KOPT-K1 (cell line): ENCODE measurements around the gene IFNB1.

Experiments
- H3K27ac ChIP-seq: fragments of 200-600 bp; sonication (generic); 2 replicates; pipeline ENCODE4 v1.5.1; 2016; ENCODE audit warnings: antibody characterized with exemption, mild to moderate bottlenecking, low read depth, low read length; ENCODE audit not compliant: poor library complexity, severe bottlenecking
- H3K36me3 ChIP-seq: fragments of 200-600 bp; sonication (generic); 2 replicates; pipeline ENCODE4 v1.5.1; 2017; ENCODE audit warnings: antibody characterized with exemption, mild to moderate bottlenecking, low read length, moderate library complexity; ENCODE audit not compliant: insufficient read depth
- H3K9me3 ChIP-seq: fragments of 200-600 bp; sonication (generic); 2 replicates; pipeline ENCODE4 v1.5.1; 2017; ENCODE audit warnings: antibody characterized with exemption, low read length, mild to moderate bottlenecking; ENCODE audit not compliant: insufficient read depth, poor library complexity, severe bottlenecking

IFNB1 gene

GRCh38 chr9:21077781-21078180 lies at the start of gene IFNB1:
TSS of gene IFNB1 (minus strand) at chr9:21077942. CDS start at chr9:21077869, 73 bp downstream.
- Histone ChIP-seq H3K27ac (peak within 1 kb of the TSS; percentile 42), H3K9me3 (peaks cover 10% of the 10 kb centered on the region), H3K36me3 (no peaks in the 10 kb centered on the region)

GRCh38 chr9:21121595-21122251 lies 44.0 kb upstream of the IFNB1 start:
- H3K36me3 ChIP-seq: no peaks in the 10 kb centered on the region
- H3K9me3 ChIP-seq: no peaks in the 10 kb centered on the region
- H3K27ac ChIP-seq: no peak overlapping the region

GRCh38 chr9:21121079-21121478 lies 43.3 kb upstream of the IFNB1 start:
- Histone ChIP-seq H3K36me3 (no peaks in the 10 kb centered on the region), H3K27ac (no peak overlapping the region), H3K9me3 (no peaks in the 10 kb centered on the region)

- Histone ChIP-seq H3K27ac (peak overlapping the region; percentile 1), H3K36me3 (no peaks in the 10 kb centered on the region)
Observed at GRCh38 chr9:21119093-21119770, 41.5 kb upstream of the IFNB1 start.

GRCh38 chr9:21114311-21114710 lies 36.6 kb upstream of the IFNB1 start:
- no peaks in the 10 kb centered on the region for H3K36me3 ChIP-seq
- H3K9me3 ChIP-seq: no peaks in the 10 kb centered on the region
- no peak overlapping the region for H3K27ac ChIP-seq

More at GRCh38 chr9:21119093-21119770, 41.5 kb upstream of the IFNB1 start:
- no peaks in the 10 kb centered on the region for H3K9me3 ChIP-seq

- Histone ChIP-seq H3K27ac (no peak overlapping the region), H3K9me3 (no peaks in the 10 kb centered on the region), H3K36me3 (no peaks in the 10 kb centered on the region)
Observed at GRCh38 chr9:21110708-21111576, 33.2 kb upstream of the IFNB1 start.

DNA sequence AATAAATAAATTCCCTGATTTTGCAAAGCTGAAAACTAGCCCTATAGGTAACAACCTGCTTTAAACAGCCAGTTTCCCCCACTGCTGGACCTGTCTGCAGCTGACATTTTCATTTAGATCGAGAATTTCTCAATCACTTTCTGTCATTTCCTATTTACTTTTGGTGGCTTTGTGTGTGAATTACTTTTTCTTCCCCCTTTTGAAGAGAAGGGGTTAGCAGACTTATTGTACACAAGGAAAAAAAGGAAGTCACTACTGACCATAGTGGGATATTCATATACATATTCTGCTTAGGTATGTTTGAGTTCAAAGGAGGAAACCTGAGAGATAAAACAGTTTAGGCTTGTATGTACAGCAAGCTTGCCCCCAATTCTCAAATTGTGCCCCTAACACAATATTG lies 27.0 kb upstream of the IFNB1 start:
- Histone ChIP-seq H3K27ac (no peak overlapping the region), H3K9me3 (no peaks in the 10 kb centered on the region), H3K36me3 (no peaks in the 10 kb centered on the region)

- no peak overlapping the region for H3K27ac ChIP-seq
- H3K36me3 ChIP-seq: no peaks in the 10 kb centered on the region
- peaks cover 2% of the 10 kb centered on the region for H3K9me3 ChIP-seq
Observed at GRCh38 chr9:21102305-21102704, 24.6 kb upstream of the IFNB1 start.

- peaks cover 4% of the 10 kb centered on the region for H3K9me3 ChIP-seq
- H3K27ac ChIP-seq: no peak overlapping the region
- H3K36me3 ChIP-seq: no peaks in the 10 kb centered on the region
Observed at GRCh38 chr9:21097817-21098216, 20.1 kb upstream of the IFNB1 start.

GRCh38 chr9:21096901-21097255 lies 19.1 kb upstream of the IFNB1 start:
- Histone ChIP-seq H3K36me3 (no peaks in the 10 kb centered on the region), H3K9me3 (peaks cover 4% of the 10 kb centered on the region), H3K27ac (peak overlapping the region; percentile 71)

DNA sequence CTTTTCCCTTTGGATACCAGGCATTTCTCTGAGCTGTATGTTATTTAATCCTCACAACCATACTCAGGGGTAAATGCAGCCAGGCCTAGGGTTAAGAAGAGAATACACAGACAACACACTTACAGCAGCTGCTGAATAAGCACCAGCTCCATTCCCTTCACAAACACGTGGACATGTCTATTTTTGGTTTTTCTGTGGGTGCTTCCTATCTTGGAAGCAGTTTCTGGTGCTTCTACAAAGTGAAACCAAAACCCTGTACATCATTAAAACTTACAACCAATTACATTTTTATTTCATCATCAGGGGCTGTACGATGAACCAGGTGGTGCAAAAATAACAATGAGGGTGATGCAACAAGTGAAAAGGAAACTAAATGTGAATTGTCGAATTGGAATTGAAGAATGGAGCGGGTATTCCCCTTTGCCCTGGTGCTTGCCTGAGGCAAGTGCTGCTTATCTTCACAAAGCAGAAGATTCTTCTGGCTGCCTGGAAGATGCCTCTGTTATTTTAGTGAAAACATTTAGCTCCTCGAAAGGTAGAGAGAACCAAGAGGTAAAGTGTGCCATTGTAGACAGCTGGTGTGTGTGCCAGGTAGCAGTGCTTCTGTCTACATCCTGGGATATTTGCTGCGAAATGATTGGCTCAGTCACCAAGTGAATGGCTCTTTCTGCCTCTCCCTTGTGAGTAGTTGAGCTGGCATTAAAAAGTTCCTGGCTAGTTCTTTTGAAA lies 18.6 kb upstream of the IFNB1 start:
- peak overlapping the region; percentile 71 for H3K27ac ChIP-seq
- H3K9me3 ChIP-seq: peaks cover 4% of the 10 kb centered on the region
- H3K36me3 ChIP-seq: no peaks in the 10 kb centered on the region

DNA sequence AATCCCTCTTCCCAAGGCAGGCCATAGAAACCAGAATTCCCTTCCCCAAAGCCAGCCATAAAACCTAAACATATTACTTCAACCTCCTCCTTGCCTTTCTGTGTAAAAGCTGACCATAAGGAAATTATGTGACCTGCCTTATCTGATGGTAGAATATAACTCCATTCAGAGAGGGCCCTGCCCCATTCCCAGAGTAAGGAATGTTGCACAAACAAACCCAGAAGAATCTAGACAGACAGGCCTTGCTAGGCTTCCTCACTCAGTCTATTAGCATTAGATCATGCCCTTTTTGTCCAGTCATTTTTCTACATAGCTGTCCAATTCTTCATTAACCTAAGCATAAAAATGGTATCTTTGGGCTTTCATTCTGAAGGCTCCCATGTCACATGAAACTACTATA lies 17.8 kb upstream of the IFNB1 start:
- Histone ChIP-seq H3K36me3 (no peaks in the 10 kb centered on the region), H3K9me3 (peaks cover 4% of the 10 kb centered on the region), H3K27ac (peak overlapping the region; percentile 71)

DNA sequence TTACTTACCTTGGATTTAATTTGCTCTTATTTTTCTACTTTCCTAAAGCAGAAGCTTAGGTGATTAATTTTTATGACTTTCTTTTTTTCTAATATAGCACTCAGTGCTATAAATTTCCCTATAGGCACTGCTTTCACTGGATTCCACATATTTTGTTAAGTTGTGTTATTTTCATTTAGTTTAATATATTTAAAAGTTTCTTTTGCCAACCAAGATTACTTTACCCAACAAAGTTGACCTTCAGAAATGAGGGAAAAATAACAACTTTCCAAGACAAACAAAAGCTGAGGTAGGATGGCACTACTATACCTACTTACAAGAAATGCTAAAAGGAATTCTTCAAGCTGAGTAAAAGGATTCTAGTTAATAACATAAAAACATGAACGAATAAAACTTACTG lies 8.8 kb upstream of the IFNB1 start:
- Histone ChIP-seq H3K36me3 (no peaks in the 10 kb centered on the region), H3K27ac (no peak overlapping the region), H3K9me3 (peaks cover 10% of the 10 kb centered on the region)

DNA sequence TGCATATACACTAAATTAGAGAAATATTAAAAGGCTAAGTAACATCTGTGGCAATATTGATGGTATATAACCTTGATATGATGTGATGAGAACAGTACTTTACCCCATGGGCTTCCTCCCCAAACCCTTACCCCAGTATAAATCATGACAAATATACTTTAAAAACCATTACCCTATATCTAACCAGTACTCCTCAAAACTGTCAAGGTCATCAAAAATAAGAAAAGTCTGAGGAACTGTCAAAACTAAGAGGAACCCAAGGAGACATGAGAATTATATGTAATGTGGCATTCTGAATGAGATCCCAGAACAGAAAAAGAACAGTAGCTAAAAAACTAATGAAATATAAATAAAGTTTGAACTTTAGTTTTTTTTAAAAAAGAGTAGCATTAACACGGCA lies 7.3 kb upstream of the IFNB1 start:
- no peaks in the 10 kb centered on the region for H3K36me3 ChIP-seq
- H3K9me3 ChIP-seq: peaks cover 14% of the 10 kb centered on the region
- H3K27ac ChIP-seq: peak overlapping the region; percentile 96
